ENCODE measurements around the gene TUT1. TPM values are rescaled to one million over a fixed set of nuclear protein-coding genes. Genes with fewer than 3 reads are reported as not detected.
"Not testable (repeated sequence)": the region's sequence is repeated elsewhere in the genome, so short reads cannot be mapped to it uniquely, and the experiment has no call there.

The TUT1 gene
- 10 to 100 TPM; 22.4 to 26.3 (median 25.0) TPM for polyA plus RNA-seq (ENCODE audit: insufficient read depth in 1 of 5, insufficient read length in 5 of 5, low replicate concordance in 1 of 5)
- long read RNA-seq, donor 1, transcript TUT1-202 (9 exons, 2,826 nt), result major isoform, 8 of 8 reads
- long read RNA-seq, donor 1, partial matches to known transcripts, result 0 of 8 reads
- long read RNA-seq, donor 1, other reads (novel, unspliced or antisense), result 0 of 8 reads
- long read RNA-seq, donor 2, partial matches to known transcripts, result 5 of 9 reads
- long read RNA-seq, donor 2, other reads (novel, unspliced or antisense), result 0 of 9 reads
- long read RNA-seq, donor 3, partial matches to known transcripts, result 0 of 4 reads
- long read RNA-seq, donor 3, other reads (novel, unspliced or antisense), result 0 of 4 reads
- long read RNA-seq, donor 4, partial matches to known transcripts, result 0 of 4 reads
- long read RNA-seq, donor 4, other reads (novel, unspliced or antisense), result 0 of 4 reads
- long read RNA-seq, donor 5, partial matches to known transcripts, result 0 of 4 reads
- long read RNA-seq, donor 5, other reads (novel, unspliced or antisense), result 0 of 4 reads
- long read RNA-seq, donor 6, transcript TUT1-202 (9 exons, 2,826 nt), result major isoform, 5 of 6 reads
- long read RNA-seq, donor 6, partial matches to known transcripts, result 0 of 6 reads
- long read RNA-seq, donor 6, other reads (novel, unspliced or antisense), result 0 of 6 reads
- long read RNA-seq, donor 7, transcript TUT1-202 (9 exons, 2,826 nt), result major isoform, 7 of 12 reads
- long read RNA-seq, donor 7, partial matches to known transcripts, result 0 of 12 reads
- long read RNA-seq, donor 7, other reads (novel, unspliced or antisense), result 0 of 12 reads
- long read RNA-seq, donor 8, partial matches to known transcripts, result 0 of 1 reads
- long read RNA-seq, donor 8, other reads (novel, unspliced or antisense), result 0 of 1 reads

DNA sequence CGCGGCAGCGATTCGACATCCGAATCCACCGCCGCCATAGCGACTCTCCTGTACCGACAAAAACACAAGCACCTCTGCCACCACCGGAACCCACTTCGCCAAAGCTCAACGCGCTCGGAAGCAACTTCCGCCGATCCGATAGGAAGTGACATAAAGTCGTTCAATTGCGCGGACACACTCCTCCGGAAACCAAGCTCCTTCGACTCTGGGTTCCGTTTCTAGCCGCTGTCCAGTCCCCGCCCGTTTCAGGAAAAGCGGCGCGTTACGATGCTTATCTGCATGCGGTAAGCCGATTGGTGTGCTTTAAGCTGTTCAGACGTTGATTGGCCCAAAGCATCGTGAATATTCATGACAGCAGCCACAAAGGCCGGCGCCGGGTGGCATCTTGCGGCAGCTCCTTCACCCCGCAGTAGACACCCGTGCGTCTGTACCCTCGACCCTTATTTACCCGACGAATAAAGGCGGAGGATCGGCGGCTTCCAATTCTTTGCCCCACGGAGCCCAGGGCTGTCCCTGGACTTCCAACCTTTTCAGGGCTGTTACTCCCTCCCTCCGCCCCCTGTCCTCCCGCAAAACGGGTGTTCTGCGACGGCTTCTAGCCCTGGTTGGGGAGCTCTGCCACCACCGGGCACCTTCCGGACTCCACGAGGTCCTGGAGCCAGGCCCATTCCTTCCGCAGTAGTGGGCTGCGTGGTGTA, at the start of gene TUT1:
Gene TUT1 (minus strand): TSS at position 76 of the 698 bp plus-strand sequence. CDS start 38 bp downstream, at position 38.
- peak; percentile 96 to 97 for DNase-seq

GRCh38 chr11:62632492-62632891, 41.2 kb upstream of the TUT1 start:
- no peak for DNase-seq

DNA sequence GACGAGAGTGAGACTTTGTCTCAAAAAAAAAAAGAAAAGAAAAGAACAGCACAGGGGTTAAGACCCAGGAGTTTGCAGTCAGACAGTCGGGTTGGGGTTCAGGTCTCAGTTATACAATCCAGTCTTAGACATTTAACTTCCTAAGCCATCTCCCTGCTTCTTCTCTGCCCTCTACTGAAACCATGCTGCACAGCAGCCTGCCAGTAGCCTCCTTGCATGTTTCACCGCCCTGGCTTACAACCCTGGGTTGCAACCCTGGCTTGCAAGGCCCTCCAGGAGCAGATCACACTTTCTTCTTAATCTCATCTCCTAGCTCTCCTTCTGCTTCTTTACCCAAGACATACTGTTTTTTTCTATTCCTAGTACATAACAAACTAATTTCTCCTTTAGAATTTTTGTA, 36.4 kb upstream of the TUT1 start:
- DNase-seq, result no peak

GRCh38 chr11:62622476-62623089, 31.3 kb upstream of the TUT1 start:
- no peak for DNase-seq

DNA sequence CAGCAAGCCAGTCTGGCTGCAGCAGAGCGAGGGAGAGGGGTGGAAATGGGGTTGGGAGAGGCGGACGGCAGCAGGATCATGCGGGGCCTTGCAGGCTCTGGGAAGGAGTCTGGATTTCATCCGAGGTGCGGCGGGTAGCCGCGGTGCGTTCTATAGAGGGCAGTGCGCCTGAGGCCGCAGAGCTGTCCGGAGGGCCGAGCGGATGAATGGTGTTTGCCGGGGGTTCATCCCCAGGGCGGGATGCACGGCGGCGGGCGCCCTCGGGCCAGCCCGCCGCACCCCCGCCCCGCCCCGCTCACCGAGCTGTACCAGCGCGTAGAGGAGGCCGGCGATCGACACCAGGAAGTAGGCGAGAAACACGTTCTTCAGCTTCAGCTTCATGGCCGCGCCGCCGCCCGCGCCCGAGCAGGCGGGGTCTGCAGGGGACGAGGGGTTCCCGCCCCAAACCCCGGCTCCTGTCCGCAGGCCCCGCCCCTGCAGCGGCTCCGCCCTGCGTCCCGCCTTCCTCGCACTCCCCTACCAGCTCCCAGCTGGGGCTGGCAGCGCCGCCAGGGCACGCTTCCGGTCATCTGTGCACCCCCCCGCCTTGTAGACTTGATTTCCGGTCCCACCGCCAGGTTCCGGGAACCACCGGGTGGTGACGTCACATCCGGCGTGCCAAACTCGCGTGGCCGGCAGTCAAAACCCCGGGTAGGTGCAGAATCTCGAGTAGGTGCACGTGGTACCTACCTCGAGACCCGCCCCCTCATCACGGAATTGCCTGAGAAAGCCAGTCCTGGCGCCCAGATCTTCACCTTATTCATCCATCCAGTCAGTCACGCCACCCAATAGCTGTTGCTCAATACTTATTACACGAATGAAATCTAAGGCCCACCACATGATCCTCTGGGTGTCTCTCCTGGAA, 30.5 kb upstream of the TUT1 start, which contains the start of gene B3GAT3:
Gene B3GAT3 (minus strand): TSS at position 420 of the 904 bp plus-strand sequence. CDS start 39 bp downstream, at position 381.
- peak; percentile 98 to 99 for DNase-seq

DNA sequence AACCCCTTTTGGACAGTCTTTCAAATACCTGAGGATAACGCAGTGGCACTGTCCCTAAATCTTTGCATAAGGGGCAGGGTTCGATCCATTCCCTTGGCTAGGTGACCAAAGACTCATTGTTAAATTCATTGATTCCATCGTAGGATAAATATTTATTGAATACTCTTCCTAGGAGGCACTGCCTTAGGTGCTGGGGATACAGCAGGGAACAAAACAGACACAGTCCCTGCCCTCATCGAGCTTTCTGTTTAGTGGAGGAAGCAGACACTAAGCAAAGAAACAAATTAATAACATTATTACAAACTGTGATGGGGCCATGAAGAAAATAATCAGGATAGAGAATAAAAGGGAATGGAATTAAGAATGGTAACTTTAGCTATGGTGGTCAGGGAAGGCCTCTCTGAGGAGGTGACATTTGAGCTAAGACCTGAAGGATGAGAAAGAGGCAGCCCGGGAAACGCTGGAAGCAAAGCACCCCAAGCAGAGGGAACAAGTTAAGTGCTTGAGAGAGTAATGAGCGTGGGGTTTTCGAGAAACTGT, 29.8 kb upstream of the TUT1 start:
- DNase-seq, result no peak

GRCh38 chr11:62616957-62617356, 25.6 kb upstream of the TUT1 start:
- DNase-seq, result not testable (repeated sequence)

DNA sequence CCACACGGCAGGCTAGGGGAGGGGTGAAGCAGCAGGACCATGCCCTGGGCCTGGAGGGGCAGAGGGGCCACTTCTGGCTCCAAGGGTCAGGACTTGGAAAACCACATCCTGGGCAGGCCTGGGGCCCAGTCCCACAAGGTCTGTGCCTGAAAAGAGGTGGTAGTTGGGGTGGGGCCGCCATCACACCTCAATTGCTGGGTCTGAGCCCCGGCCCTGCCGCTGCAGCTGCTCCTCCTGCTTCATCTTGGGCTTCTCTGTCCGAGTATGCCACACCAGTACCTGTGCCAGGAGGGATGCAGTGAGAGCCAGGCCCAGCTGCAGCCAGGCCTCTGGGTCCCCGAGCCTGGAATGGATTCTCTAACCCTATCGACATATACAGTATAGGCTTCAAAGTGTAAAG, 24.2 kb upstream of the TUT1 start:
- no peak for DNase-seq

- DNase-seq, result no peak
These were observed 23.0 kb upstream of the TUT1 start for GRCh38 chr11:62614275-62614674.

DNA sequence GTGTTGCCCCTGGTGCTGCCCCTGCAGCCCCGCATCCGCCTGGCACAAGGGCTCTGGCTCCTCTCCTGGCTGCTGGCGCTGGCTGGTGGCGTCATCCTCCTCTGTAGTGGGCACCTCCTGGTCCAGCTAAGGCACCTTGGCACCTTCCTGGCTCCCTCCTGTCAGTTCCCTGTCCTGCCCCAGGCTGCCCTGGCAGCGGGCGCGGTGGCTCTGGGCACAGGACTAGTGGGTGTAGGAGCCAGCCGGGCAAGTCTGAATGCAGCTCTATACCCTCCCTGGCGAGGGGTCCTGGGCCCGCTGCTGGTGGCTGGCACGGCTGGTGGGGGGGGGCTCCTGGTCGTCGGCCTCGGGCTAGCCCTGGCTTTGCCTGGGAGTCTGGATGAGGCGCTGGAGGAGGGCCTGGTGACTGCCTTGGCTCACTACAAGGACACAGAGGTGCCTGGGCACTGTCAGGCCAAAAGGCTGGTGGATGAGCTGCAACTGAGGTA, 22.0 kb upstream of the TUT1 start:
- DNase-seq, result no peak

GRCh38 chr11:62612366-62613290, 21.3 kb upstream of the TUT1 start, which contains the start of the genes EML3 and ROM1:
EML3 (minus strand) TSS chr11:62612775; CDS start chr11:62612457, 318 bp downstream.
ROM1 (plus strand) TSS chr11:62613257; CDS start chr11:62613282, 25 bp downstream.
- DNase-seq, result peak; percentile 84 to 88

DNA sequence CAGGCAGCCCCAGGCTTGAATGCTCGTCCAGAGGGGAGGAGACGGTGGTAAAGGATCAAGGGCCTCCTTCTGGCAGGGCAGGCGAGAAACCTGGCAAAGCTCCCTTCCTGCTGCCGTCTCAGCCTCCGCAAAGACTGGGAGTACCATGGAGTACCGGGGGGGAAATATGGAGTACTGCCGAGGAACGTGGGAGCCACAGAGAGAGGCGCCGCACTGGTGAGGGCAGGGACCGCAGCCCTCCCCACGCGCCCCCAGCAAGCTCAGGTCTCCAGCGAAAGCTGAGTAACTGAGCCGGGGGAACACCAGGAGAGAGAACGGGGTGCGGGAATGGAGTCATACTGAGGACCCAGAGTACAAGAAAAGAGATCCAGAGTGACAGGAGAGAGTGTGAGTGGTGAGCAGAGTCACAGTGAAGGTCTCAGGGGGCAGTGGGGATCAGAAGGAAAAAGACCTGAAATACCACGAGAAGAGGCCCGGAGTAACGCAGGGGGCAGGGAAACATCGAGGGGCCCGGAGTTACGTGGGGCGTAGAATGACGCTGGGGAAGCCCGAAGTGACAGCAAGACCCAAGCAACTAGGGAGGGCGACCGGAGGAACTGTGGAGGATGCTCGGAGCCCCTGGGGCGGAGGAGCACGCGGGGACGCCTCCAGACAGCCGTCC, 20.5 kb upstream of the TUT1 start:
- DNase-seq, result peak; percentile 62 to 71

DNA sequence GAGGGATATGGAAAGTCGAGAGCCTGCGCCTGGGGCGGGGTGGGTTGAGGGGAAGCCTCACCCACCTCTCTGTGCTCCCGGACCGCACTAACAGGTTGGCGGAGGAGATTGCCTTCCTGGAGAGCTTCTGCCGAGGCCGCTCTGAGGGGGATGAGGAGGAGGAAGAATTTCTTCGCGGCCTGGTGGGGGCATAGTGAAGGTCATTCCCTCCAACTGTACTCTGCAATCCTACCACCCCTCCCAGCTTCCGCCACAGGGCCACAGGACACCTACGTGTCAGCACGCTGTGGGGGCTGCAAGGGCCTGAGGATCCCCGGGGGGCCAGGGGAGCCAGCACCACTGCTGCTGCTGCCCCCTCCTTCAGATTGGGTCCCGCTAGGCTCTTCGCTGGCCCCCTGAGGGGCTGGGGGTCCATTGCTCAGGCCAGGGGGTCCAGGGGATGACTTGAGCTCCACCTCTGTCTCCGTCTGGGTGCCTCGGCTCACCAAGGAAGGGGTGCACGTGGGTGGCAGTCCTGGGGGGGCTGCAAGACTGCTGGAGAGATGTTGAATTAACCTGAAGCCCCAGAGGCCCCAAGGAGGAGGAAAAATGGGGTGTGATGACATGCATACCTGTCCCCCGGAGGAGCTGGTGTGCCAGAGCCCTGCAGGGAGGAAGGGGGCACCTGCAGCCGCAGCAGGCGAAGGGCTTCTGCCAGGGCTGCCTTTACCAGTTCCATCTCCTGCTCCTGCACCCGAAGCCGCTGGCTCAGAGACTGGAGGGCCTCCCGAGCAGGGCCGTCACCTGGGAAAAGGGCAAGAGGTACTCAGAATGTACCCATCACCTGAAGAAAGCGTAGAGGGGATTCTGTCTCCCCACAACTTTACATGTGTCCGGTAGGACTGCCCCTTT, 19.7 kb upstream of the TUT1 start:
- no peak for DNase-seq

- DNase-seq, result no peak
These were observed 19.1 kb upstream of the TUT1 start for GRCh38 chr11:62610403-62610802.

DNA sequence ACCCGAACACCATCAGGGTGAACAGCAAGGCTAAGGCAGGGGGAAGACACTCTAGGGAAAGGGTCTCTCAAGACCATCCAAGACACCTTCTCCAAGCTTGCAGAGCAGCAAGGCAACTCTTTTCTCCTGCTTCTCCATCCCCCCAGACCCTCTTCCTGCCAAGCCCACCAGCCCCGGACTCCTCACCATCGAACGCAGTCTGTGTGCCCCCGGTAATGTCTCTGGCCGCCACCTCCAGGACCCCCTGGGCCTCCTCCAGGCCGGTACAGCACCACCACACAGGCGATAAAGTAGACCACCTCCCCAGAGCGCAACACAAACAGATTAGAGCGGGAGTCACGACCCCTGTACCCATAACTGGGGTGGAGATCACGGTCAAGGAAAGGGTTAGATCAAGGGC, 17.5 kb upstream of the TUT1 start:
- no peak for DNase-seq

GRCh38 chr11:62607714-62608113, 16.4 kb upstream of the TUT1 start:
- DNase-seq, result no peak

DNA sequence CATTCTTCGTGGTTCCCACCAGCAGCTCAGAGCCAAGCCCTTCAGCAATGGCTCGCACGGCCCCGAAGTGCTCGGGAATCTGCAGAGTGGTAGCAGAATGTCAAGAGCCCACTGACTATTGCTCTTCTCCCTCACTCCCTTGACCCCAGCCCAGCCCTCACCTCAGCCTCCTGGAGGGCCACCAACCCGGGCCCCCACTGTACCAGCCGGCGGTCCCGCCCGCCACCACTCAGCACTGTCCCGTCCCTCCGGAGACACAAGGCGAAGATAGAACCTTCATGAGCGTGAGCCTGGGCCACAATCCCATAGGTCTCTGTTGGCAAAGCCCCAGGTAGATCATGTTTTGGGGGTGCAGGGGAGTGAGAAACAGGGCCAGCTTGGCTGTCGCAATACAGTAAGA, 14.6 kb upstream of the TUT1 start:
- DNase-seq, result no peak

All from right lung (tissue), 10 donors.